Measurements from ENCODE around the gene CCL23. TPM values are rescaled to one million over a fixed set of nuclear protein-coding genes. Genes with fewer than 3 reads are reported as not detected.
"Not testable (repeated sequence)": the region's sequence is repeated elsewhere in the genome, so short reads cannot be mapped to it uniquely, and the experiment has no call there.

The CCL23 gene
- polyA plus RNA-seq, 1 donor (not counting 4 experiments of a cell fraction or from before 2014, with no cell fraction given), result not detected

DNA sequence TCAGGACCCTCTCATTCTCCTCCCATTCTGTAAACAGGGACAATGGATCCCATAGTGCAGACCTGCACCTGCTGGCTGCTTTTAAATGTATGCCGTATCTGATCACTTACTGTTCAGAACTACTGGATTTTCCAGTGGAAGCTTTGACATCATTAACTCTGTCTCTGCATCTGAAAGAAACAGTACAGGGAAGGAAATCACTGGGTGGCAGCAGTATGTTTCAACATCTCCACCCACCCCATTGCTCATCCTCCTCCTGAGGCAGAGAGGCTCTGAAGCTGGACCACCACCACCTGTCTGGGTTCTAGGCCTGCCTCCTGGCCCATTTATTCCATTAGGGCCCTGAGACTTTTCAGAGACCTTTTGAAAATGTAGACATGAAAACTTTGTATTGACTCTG, 19.0 kb downstream of the CCL23 start:
- no peaks in the 10 kb centered on the region for H3K9me3 ChIP-seq (ENCODE audit: control insufficient read depth, low read depth, low read length)
- dilution Hi-C loops (cut with MboI; ENCODE audit: extremely low pct_ligation_motif_present, low sequenced_read_pairs), result loop anchor here (25.0 kb wide), 1 partner anchor 139 kb away; no protein-coding TSS in a partner anchor
- H3K79me2 ChIP-seq (ENCODE audit: control insufficient read depth, insufficient read depth, low read length), result no peaks in the 10 kb centered on the region
- no peaks in the 10 kb centered on the region for H4K20me1 ChIP-seq (ENCODE audit: control insufficient read depth, extremely low read depth, insufficient read depth, low read length)
- TF ChIP-seq EZH2 (IDR thresholded peaks at IDR 0.05; ENCODE audit: low read length), result no peak
- TF ChIP-seq, protein P1, sequence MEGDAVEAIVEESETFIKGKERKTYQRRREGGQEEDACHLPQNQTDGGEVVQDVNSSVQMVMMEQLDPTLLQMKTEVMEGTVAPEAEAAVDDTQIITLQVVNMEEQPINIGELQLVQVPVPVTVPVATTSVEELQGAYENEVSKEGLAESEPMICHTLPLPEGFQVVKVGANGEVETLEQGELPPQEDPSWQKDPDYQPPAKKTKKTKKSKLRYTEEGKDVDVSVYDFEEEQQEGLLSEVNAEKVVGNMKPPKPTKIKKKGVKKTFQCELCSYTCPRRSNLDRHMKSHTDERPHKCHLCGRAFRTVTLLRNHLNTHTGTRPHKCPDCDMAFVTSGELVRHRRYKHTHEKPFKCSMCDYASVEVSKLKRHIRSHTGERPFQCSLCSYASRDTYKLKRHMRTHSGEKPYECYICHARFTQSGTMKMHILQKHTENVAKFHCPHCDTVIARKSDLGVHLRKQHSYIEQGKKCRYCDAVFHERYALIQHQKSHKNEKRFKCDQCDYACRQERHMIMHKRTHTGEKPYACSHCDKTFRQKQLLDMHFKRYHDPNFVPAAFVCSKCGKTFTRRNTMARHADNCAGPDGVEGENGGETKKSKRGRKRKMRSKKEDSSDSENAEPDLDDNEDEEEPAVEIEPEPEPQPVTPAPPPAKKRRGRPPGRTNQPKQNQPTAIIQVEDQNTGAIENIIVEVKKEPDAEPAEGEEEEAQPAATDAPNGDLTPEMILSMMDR (optimal IDR thresholded peaks at IDR 0.05 in 1 of 3, IDR thresholded peaks at IDR 0.05 in 1 of 3, conservative IDR thresholded peaks at IDR 0.05 in 1 of 3; ENCODE audit: extremely low read depth in 1 of 3, insufficient read depth in 2 of 3, low read length in 3 of 3), result no peak
- FAIRE-seq (no peak), DNase-seq (ENCODE audit: low read depth, low spot score) (no peak)
- H3K9me1 ChIP-seq (ENCODE audit: control insufficient read depth, extremely low read depth, insufficient read depth, low read length), result no peaks in the 10 kb centered on the region
- H3K36me3 ChIP-seq (ENCODE audit: control insufficient read depth in 2 of 2, extremely low read depth in 1 of 2, insufficient read depth in 2 of 2, low read length in 2 of 2), result no peaks in the 10 kb centered on the region
- H3K27ac ChIP-seq (ENCODE audit: control insufficient read depth, insufficient read depth, low read length), result no peak overlapping the region
- H3K27me3 ChIP-seq (ENCODE audit: control insufficient read depth, extremely low read depth, insufficient read depth, low read length), result no peaks in the 10 kb centered on the region
- H3K4me1 ChIP-seq (ENCODE audit: control insufficient read depth, extremely low read depth, insufficient read depth, low read length), result no peaks in the 10 kb centered on the region
- no peak overlapping the region for H3K4me3 ChIP-seq (ENCODE audit: control insufficient read depth in 2 of 3, extremely low read depth in 1 of 3, insufficient read depth in 2 of 3, low read depth in 1 of 3, low read length in 3 of 3)
- H2AFZ ChIP-seq (ENCODE audit: control insufficient read depth, low read length), result no peak overlapping the region
- no peak overlapping the region for H3K4me2 ChIP-seq (ENCODE audit: control insufficient read depth, extremely low read depth, insufficient read depth, low read depth, low read length)
- no peak overlapping the region for H3K9ac ChIP-seq (ENCODE audit: control insufficient read depth, extremely low read depth, insufficient read depth, low read length)

DNA sequence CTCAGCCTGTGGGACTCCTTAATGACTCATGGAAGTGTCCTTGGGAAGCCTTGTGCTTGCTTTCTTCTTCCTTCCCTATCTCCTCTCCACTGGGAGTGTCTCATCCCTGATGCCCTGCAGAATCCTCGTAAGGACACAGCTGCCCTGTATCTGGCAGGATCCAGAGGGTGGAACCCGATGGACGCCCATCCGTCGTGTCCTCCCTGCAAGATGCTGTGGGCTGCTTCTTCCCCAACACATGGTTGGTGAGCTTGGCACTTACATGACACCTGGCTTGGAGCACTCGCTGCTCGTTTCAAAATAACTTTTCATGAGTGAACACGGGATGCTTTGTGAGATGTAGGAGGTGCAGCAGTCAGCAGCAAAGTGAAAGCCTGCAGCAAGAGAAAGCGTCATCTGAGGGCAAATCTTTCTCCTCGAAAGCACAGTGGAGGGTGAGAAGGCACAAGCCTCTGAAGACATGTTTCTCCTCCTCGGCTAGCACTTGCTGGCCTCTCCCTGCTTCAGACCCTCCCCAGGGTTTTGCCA, 19.7 kb downstream of the CCL23 start:
- no peak overlapping the region for H3K27ac ChIP-seq (ENCODE audit: control insufficient read depth, insufficient read depth, low read length)
- dilution Hi-C loops (cut with MboI; ENCODE audit: extremely low pct_ligation_motif_present, low sequenced_read_pairs), result loop anchor here (25.0 kb wide), 1 partner anchor 139 kb away; no protein-coding TSS in a partner anchor
- no peak for DNase-seq (ENCODE audit: low read depth, low spot score)
- no peak overlapping the region for H3K4me2 ChIP-seq (ENCODE audit: control insufficient read depth, extremely low read depth, insufficient read depth, low read depth, low read length)
- H3K9ac ChIP-seq (ENCODE audit: control insufficient read depth, extremely low read depth, insufficient read depth, low read length), result no peak overlapping the region
- no peaks in the 10 kb centered on the region for H4K20me1 ChIP-seq (ENCODE audit: control insufficient read depth, extremely low read depth, insufficient read depth, low read length)
- no peaks in the 10 kb centered on the region for H3K9me1 ChIP-seq (ENCODE audit: control insufficient read depth, extremely low read depth, insufficient read depth, low read length)
- TF ChIP-seq, protein P1 (optimal IDR thresholded peaks at IDR 0.05 in 1 of 3, IDR thresholded peaks at IDR 0.05 in 1 of 3, conservative IDR thresholded peaks at IDR 0.05 in 1 of 3; ENCODE audit: extremely low read depth in 1 of 3, insufficient read depth in 2 of 3, low read length in 3 of 3), result no peak
- TF ChIP-seq EZH2 (IDR thresholded peaks at IDR 0.05; ENCODE audit: low read length), result no peak
- H3K36me3 ChIP-seq (ENCODE audit: control insufficient read depth in 2 of 2, extremely low read depth in 1 of 2, insufficient read depth in 2 of 2, low read length in 2 of 2), result no peaks in the 10 kb centered on the region
- H3K4me3 ChIP-seq (ENCODE audit: control insufficient read depth in 2 of 3, extremely low read depth in 1 of 3, insufficient read depth in 2 of 3, low read depth in 1 of 3, low read length in 3 of 3), result no peak overlapping the region
- no peaks in the 10 kb centered on the region for H3K4me1 ChIP-seq (ENCODE audit: control insufficient read depth, extremely low read depth, insufficient read depth, low read length)
- no peaks in the 10 kb centered on the region for H3K79me2 ChIP-seq (ENCODE audit: control insufficient read depth, insufficient read depth, low read length)
- H2AFZ ChIP-seq (ENCODE audit: control insufficient read depth, low read length), result no peak overlapping the region
- no peak for FAIRE-seq
- no peaks in the 10 kb centered on the region for H3K9me3 ChIP-seq (ENCODE audit: control insufficient read depth, low read depth, low read length)
- H3K27me3 ChIP-seq (ENCODE audit: control insufficient read depth, extremely low read depth, insufficient read depth, low read length), result no peaks in the 10 kb centered on the region

DNA sequence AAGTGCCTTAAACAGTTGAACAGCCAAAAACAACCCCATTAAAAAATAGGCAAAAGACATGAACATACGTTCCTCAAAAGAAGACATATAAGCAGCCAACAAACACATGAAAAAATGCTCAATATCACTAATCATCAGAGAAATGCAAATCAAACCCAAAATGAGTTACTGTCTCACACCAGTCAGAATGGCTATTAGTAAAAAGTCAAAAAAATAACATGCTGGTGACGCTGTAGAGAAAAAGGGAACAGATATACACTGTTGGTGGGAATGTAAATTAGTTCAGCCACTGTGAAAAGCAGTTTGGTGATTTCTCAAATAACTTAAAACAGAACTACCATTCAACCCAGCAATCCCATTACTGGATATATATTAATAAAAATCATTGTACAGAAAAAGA, 22.4 kb downstream of the CCL23 start:
- not testable (repeated sequence) for H3K79me2 ChIP-seq (ENCODE audit: control insufficient read depth, insufficient read depth, low read length); H3K9me3 ChIP-seq (ENCODE audit: control insufficient read depth, low read depth, low read length); H3K27ac ChIP-seq (ENCODE audit: control insufficient read depth, insufficient read depth, low read length); H3K4me3 ChIP-seq (ENCODE audit: control insufficient read depth in 2 of 3, extremely low read depth in 1 of 3, insufficient read depth in 2 of 3, low read depth in 1 of 3, low read length in 3 of 3); H3K36me3 ChIP-seq (ENCODE audit: control insufficient read depth in 2 of 2, extremely low read depth in 1 of 2, insufficient read depth in 2 of 2, low read length in 2 of 2); H2AFZ ChIP-seq (ENCODE audit: control insufficient read depth, low read length); H3K9ac ChIP-seq (ENCODE audit: control insufficient read depth, extremely low read depth, insufficient read depth, low read length); FAIRE-seq; DNase-seq (ENCODE audit: low read depth, low spot score); H3K4me1 ChIP-seq (ENCODE audit: control insufficient read depth, extremely low read depth, insufficient read depth, low read length); H3K4me2 ChIP-seq (ENCODE audit: control insufficient read depth, extremely low read depth, insufficient read depth, low read depth, low read length); H3K9me1 ChIP-seq (ENCODE audit: control insufficient read depth, extremely low read depth, insufficient read depth, low read length); H3K27me3 ChIP-seq (ENCODE audit: control insufficient read depth, extremely low read depth, insufficient read depth, low read length); H4K20me1 ChIP-seq (ENCODE audit: control insufficient read depth, extremely low read depth, insufficient read depth, low read length)
- dilution Hi-C loops (cut with MboI; ENCODE audit: extremely low pct_ligation_motif_present, low sequenced_read_pairs), result loop anchor here (25.0 kb wide), 1 partner anchor 142 kb away; no protein-coding TSS in a partner anchor
